ENCODE data around the gene PAH.

Gene PAH

GRCh38 chr12:102806592-102806991 lies 110.5 kb downstream of the PAH start:
- DNase-seq (ENCODE audit: low read depth) = no peak
- H3K4me3 ChIP-seq (ENCODE audit: control insufficient read depth, low read depth, low read length) = no peak overlapping the region
- no peak for TF ChIP-seq CTCF (IDR thresholded peaks at IDR 0.05; ENCODE audit: control insufficient read depth, insufficient read depth, low read depth, low read length, missing control alignments)

GRCh38 chr12:102806110-102806509 lies 110.9 kb downstream of the PAH start:
- DNase-seq (ENCODE audit: low read depth) = no peak
- TF ChIP-seq CTCF (IDR thresholded peaks at IDR 0.05; ENCODE audit: control insufficient read depth, insufficient read depth, low read depth, low read length, missing control alignments) = no peak

GRCh38 chr12:102800565-102800964 lies 116.5 kb downstream of the PAH start:
- no peak for DNase-seq (ENCODE audit: low read depth)
- no peak for TF ChIP-seq CTCF (IDR thresholded peaks at IDR 0.05; ENCODE audit: control insufficient read depth, insufficient read depth, low read depth, low read length, missing control alignments)
- H3K4me3 ChIP-seq (ENCODE audit: control insufficient read depth, low read depth, low read length) = no peak overlapping the region

More at GRCh38 chr12:102806110-102806509, 110.9 kb downstream of the PAH start:
- H3K4me3 ChIP-seq (ENCODE audit: control insufficient read depth, low read depth, low read length) = no peak overlapping the region

GRCh38 chr12:102799229-102799628 lies 117.8 kb downstream of the PAH start:
- no peak overlapping the region for H3K4me3 ChIP-seq (ENCODE audit: control insufficient read depth, low read depth, low read length)
- no peak for TF ChIP-seq CTCF (IDR thresholded peaks at IDR 0.05; ENCODE audit: control insufficient read depth, insufficient read depth, low read depth, low read length, missing control alignments)
- no peak for DNase-seq (ENCODE audit: low read depth)

- no peak for DNase-seq (ENCODE audit: low read depth)
- no peak for TF ChIP-seq CTCF (IDR thresholded peaks at IDR 0.05; ENCODE audit: control insufficient read depth, insufficient read depth, low read depth, low read length, missing control alignments)
- no peak overlapping the region for H3K4me3 ChIP-seq (ENCODE audit: control insufficient read depth, low read depth, low read length)
These were observed 119.5 kb downstream of the PAH start for GRCh38 chr12:102797528-102797927.

GRCh38 chr12:102793921-102794320 lies 123.1 kb downstream of the PAH start:
- no peak for TF ChIP-seq CTCF (IDR thresholded peaks at IDR 0.05; ENCODE audit: control insufficient read depth, insufficient read depth, low read depth, low read length, missing control alignments)
- DNase-seq (ENCODE audit: low read depth) = no peak
- H3K4me3 ChIP-seq (ENCODE audit: control insufficient read depth, low read depth, low read length) = no peak overlapping the region

All from AG09309 (cell line).